Measurements from ENCODE around the gene GRHPR.
A peak's percentile ranks its signal among the peaks of the same experiment; 100 is the strongest.
"Not testable (repeated sequence)": the region's sequence is repeated elsewhere in the genome, so short reads cannot be mapped to it uniquely, and the experiment has no call there.

The GRHPR gene

DNA sequence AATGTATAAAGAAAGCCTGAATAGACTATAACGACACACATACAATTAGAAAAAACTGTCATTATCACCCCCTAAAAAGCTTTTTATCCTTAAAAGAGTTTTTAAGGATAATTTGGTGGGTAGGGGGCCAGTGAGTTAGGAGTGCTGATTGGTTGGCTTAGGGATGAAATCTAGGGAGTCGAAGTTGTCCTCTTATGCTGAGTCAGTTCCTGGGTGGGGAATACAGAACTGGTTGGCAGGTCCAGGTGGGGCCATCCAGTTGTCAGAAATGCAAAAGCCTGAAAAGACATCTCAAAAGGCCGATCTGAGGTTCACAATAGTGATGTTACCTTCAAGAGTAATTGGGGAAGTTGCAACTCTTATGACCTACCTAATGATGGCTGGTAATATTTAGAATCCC, 29.1 kb downstream of the GRHPR start:
- DNase-seq: no peak

DNA sequence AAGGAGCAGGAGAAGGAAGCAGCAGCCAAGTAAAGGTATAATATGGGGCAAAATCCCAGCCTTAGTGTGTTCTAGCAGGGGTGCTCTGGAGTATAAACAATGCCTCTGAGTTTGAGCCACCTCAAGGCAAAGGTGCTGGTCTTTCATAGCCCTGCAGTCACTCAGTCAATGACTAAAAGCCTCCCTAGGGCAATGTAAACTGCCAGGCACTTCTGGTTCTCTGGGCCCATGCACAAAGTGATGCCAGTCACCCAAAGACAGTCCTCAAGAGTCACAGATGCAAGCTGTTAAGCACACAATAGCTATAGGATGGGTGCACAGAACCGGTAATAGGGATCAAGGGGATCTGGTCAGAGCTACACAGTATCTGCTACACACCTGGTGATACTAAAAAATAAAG, 30.1 kb downstream of the GRHPR start:
- no peak for DNase-seq

DNA sequence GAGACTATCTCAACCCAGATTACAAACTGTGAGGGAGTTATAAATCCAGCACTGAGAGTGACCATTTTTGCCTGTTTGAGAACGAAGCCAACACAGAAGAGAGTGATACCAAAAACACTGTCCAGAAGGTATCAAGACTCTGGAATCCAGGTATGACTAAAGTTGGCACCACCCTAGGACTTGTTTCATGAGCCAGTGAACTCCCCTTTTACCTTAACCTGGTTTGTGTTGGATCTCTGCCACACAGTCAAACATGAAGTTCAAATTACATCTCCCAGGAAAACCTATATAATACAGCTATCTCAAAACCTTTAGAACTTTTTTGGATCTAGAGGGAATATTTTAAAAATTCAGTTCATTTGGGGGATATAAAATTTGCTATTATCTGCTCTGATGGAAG, 31.3 kb downstream of the GRHPR start:
- no peak for DNase-seq

DNA sequence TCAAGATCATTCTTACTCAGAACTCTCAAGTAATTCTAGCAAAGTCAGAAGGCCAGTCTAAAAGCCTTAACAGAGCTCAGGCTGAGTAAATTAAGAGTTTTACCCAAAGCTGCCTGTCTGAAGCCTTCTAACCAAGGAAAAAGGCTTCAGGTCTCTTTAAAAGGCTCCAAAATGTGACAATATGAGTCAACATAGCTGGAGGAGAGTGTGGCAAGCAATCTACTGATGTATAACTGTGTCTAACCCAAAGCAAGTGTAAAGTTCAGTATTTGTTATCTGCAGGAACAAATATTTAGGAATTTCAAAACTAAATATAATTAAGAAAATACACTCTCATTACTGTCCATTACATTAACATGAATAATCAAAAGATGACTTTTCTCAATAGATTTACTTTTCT, 31.7 kb downstream of the GRHPR start:
- no peak for DNase-seq

DNA sequence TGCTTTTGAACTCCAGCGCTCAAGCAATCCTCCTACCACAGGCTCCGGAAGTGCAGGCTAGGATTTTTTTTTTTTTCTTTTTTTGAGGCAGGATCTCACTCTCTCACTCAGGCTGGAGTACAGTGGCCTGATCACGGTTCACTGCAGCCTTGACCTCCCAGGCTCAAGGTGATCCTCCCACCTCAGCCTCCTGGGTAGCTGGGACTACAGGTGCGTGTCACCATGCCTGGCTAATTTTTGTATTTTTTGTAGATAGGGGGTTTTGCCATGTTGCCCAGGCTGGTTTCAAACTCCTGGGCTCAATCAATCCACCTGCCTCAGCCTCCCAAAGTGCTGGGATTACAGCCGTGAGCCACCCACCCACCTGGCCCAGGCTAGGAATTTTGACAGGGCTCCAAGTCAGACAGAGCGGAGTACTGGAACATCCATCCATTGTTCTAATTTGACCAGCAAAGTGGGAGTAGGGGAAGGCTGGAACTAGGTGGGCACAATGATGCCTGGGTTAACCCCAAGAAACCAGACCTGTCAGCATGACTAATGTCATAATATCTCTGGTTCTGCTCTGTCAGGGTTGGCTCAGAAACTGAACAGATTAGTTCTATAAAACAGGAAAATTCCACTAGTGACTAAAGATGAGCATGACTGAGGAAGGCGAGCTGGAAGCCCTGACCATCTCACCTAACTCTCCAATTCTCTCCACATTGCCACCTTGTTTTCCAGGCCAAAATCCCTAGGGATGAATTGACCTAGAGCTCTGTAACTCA, 33.6 kb downstream of the GRHPR start:
- DNase-seq: no peak

DNA sequence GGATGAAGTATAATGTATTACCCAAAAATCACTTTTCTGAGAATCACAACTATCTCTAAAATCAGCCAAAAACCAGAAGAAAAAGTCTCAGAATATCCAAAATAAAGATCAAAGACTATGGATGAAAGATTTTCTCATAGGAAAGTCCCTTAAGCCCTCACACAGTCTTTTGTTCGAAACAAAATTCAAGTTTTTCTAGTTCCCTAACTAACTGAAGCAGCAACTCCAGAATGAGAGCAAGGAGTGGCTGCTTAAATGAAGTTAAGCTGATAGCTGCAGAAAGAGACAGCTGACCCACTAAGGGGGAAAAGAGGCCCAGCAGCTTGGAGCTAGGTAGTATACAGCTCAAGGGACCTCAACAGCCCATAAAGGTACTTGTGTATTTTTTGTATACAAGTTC, 34.3 kb downstream of the GRHPR start:
- no peak for DNase-seq

DNA sequence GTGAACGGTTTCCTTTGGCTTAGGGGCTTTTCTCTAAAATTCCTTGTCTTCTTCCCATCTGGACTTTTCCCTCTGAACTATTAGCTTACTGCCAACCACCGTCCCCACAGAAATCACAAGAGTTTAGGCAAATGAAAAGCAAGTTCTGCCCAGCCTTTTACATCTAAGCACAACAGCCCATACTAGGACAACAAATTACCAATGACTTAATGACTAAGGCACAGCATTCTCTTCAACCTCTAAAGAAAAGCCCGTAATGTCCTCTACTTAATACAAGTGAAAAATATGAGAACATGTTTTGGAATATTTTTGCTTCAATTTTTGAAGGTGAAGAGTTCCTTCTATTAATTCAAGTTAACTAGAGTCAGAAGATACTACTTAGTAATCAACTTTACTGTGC, 41.5 kb downstream of the GRHPR start:
- no peak for DNase-seq

DNA sequence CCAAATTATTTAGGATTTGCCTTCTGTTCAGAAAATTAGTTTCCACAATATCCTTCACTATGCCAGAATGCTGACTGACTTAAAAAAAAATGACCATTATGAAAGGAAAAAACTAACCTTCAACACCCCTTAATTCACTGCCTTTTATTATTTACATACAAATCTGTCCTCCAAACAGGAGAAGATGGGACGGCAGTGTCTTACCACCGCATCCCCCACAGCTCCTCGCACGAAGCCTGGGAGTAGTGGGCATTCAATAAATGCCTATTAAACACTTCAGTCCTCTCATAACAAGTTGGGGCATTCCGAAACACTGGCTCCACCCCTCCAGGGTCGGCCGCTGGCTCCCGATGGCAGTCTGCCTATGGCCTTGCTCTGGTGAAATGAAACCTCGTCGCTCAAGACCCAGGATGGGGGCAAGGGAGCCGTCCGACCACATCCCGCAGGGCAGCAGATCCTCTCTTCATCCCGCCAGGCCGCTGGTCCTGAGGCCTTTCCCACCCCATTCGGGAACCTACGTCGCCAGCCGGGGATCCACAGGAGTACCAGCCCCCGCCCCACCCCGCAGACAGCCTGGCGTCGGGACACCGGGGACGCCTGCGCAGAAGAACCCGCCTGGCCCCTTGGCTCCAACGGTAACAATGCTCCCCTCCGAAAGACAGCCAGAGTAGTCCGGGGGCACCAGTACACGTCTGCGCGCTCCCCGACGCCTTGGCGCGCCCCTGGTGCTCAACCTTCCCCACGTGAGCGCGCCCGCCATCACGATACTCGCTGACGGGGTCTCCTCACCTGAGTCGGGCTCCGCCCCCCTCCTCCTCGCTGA, 42.1 kb downstream of the GRHPR start:
- DNase-seq: peak; percentile 88

DNA sequence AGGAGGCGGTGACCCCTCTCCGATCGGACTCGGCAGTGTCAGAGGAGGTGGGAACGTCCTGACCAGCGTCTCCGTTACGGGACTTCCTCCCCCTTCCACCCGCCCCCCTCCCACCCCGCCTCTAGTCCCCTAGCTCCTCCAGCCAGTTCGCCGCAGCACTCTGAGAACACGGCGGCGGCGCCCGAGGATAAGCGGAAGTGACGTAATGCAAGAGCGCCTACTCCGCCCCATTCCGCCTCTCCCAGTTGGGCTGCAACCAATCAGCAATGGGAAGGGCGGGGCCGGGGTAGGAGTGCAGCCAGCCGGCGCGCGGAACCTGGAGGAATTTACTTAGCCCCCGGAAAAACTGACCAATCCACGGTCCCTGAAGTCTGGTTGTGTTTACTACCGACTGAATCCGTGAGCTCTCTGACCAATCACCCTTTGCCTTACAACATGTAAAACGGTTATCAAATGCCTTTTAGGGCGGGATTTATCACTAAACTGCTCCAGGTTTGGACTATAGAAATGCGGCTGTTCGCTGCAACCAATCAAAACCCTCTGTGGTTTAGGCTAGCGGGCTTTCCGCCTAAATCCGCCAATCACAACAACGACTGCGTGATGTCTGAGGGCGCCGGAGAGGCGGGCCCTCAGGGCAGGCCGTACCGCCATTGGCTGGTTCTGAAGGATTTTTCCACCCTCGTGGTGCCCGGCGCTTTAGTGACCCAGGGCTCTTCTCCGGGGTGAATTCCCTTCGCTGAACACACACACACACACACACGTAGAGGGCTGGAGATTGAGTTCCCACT, 42.9 kb downstream of the GRHPR start, which contains the start of gene ZBTB5:
Gene ZBTB5 (minus strand): TSS at position 202 of the 788 bp plus-strand sequence. CDS start 22,899 bp downstream, outside the sequence.
- DNase-seq: peak; percentile 99

DNA sequence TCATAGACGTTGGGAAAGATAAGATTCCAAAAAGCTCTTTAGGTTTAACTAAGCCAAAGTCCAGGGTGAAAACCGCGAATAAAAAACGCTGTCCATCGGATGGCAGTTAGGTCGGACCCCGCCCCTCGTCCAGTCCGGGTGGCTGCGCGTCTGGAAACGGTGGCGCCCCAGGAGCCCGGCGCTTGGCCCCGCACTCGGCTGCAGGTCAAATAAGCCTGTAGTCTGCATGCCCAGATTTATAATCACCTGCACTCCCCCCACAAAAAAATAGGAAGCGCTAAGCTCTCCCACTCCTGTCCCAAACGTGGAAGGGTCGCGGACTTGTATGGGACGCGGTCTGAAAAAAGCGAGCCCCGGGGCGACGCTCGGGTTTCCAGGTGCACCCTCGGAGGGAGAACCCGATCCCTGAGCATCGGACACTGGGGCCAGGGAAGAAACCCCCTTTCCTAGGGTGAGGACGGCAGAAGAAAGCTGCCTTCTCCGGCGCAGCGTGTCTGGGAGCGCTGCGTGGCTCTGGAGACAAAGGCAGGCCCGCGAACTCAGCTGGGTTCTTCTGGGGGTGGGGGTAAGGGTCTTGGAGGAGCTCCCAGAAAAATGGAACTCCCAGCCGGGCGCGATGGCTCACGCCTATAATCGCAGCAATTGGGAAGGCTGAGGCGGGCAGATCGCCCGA, 43.7 kb downstream of the GRHPR start:
- peak; percentile 66 for DNase-seq

DNA sequence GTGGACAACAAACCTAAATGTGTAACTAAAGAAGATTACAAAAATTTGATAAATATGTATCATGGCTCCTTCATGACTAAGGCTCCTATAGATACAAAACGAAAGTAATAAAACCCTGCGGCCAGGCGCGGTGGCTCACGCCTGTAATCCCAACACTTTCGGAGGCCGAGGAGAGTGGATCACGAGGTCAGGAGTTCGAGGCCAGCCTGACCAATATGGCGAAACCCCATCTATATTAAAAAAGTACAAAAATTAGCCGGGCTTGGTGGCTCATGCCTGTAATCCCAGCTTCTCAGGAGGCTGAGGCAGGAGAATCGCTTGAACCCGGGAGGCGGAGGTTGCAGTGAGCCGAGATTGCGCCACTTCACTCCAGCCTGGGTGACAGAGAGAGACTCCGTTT, 45.0 kb downstream of the GRHPR start:
- not testable (repeated sequence) for DNase-seq

DNA sequence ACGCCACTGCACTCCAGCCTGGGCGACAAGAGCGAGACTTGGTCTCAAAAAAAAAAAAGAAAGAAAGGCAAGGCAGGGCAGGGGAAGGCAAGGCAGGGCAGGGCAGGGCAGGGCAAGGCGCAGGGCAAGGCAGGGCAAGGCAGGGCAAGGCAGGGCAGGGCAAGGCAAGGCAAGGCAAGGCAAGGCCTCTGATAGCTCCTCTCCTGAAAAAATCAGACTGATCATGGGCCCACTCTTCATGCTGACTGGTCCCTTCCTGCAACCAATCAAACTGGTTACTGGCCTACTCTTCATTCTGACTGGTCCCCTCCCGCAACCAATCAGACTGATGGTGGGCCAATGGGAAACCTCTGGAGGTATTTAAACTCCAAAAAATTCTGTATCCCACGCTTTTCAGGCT, 46.1 kb downstream of the GRHPR start:
- DNase-seq: no peak

DNA sequence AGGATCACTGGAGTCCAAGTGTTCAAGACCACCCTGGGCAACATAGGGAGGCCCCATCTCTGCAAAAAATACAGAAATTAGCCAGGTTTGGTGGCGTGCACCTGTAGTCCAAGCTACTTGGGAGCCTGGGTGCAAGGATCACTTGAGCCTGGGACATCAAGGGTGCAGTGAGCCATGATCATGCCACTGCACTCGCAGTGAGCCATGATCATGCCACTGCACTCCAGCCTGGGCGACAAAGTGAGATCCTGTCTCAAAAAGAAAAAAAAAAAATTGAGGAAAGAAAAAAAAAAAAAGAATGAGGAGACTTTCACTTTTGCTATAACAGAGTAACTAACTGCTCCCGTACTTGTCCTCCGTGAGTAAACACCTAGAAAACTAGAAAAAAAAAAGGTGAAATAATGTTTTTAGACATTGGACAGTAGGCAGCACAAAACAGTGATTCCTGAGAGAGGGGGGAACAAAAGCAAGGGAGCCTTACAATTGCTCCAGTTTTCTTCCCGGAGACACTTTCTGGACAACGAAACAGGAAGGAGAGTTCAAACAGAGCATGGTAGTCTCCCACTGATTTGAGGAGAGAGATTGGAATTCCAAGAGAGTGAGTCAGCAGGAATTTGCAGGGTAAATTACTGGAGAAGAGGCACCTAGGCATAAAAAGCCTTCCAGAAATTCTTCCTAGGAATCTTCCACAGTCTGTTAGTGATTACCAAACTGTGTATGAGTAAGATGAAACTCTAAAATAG, 49.6 kb downstream of the GRHPR start:
- no peak for DNase-seq

DNA sequence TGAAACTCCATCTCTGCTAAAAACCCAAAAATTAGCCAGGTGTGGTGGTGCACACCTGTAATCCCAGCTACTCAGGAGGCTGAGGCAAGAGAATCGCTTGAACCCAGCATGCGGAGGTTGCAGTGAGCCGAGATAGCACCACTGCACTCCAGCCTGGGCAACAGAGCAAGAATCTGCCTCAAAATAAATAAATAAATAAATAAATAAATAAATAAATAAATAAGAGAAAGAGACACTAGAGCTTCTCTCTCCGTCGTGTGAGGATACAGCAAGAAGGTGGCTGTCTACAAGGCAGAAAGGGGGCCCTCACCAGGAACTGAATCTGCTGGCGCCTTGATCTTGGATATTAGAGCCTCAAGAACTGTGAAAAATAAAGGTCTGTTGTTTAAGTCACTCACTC, 51.5 kb downstream of the GRHPR start:
- peak; percentile 9 for DNase-seq

DNA sequence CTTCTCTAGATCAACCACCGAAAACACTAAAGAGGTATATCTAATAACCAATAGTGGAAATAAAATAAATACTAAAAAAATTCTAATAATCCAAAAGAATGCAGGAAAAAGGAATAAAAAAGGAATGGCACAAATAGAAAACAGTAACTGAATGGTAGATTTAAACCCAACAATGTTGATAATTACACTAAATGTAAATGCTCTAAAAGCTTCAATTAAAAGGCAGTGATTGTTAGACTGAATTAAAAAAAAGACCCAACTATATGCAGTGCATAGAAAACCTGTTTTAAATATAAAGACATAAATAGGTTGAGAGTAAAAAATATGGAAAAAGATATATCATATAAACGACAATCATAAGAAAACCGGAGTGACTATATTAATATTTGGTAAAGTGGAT, 51.9 kb downstream of the GRHPR start:
- DNase-seq: no peak

DNA sequence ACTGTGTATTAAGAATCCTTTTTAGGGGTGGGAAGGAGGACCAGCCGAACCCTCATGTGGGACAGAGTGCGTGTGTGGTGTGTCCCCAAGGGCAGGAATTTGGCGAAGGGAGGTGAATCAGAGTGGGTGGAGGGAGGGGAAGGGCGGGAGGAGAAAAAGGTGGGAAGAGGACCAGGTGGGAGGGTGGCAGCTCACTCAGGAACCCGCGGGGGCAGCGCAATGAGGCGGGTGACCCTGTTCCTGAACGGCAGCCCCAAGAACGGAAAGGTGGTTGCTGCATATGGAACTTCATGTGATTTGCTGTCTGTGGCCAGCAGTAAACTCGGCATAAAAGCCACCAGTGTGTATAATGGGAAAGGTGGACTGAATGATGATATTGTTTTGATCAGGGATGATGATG, 54.4 kb downstream of the GRHPR start:
- peak; percentile 7 for DNase-seq

DNA sequence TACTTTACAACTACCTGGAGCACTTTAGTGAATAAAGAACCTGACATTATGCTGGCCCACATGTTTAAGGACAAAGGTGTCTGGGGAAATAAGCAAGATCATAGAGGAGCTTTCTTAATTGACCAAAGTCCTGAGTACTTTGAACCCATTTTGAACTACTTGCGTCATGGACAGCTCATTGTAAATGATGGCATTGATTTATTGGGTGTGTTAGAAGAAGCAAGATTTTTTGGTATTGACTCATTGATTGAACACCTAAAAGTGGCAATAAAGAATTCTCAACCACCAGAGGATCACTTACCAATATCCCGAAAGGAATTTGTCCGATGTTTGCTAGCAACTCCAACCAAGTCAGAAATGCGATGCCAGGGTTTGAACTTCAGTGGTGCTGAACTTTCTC, 54.9 kb downstream of the GRHPR start:
- not testable (repeated sequence) for DNase-seq

DNA sequence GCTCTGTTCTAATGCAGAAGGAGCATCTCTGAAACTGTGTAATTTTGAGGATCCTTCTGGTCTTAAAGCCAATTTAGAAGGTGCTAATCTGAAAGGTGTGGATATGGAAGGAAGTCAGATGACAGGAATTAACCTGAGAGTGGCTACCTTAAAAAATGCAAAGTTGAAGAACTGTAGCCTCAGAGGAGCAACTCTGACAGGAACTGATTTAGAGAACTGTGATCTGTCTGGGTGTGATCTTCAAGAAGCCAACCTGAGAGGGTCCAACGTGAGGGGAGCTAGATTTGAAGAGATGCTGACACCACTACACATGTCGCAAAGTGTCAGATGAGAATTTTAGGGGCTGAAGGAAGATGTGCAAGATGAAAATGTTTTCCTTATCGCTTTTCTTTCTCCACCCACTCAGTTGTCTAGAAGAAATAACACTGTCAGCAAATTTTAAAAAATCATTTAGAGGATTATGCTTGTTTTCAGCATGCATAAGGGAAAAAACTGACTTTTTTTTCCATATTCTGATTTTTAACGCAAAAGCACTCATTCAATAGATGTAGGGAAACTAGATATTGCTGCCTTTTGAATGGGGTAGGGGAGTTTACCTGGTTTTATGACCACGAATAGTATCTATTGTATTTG, 55.6 kb downstream of the GRHPR start:
- peak; percentile 9 for DNase-seq

DNA sequence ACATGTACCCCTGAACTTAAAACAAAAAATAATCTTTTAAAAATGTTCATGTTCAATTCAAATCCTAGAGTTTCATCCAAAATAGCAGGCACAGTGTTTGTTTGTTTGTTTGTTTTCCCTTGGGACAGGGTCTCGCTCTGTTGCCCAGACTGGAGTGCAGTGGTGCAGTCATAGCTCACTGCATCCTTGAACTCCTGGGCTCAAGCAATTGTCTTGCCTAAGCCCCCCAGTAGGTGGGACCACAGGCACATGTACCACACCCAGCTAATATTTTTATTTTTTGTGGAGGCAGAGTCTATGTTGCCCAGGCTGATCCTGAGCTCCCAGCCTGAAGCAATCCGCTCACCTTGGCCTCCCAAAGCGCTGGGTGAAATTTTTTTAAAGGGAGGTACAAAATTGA, 58.3 kb downstream of the GRHPR start:
- peak; percentile 3 for DNase-seq

DNA sequence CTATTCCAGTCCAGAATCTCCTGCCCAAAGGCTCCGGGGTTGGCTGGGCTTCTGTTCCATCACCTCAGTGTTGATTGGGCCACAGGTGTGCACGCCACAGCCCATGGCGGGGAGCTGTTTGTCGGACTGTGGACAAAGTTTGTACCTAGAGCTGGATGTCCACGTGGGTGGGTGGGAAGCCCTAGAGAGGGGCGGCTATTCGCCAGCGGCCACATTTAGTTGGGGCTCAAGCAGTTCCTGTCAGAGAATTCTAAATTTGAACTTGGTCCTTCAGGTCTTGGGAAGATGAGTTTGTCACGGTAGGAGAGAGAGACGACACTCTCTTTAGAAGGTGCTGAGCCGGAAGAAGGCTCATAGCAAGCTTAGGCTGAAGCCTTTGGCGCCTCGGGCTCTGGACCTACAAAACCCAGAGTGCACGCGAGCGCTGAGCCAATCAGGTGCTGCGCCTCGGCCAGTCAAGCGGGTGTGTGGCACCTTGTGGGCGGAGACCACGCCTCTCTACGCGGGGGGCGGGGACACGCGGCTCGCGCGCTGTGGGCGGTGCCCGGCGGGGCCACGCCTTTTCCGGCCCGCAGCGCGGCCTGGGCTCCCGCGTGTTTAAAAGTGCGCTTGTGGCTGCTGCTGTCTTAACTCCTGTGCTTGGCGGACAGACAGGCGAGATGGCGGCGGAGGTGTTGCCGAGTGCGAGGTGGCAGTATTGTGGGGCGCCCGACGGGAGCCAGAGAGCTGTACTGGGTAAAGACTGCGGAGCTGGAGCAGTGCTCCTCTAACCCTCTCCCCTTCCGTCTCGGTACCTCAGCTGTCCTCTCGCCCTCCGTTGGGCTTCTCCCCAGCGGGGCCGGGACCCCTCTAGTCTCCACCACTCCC, 63.1 kb downstream of the GRHPR start, which contains the start of gene POLR1E:
Gene POLR1E (plus strand): TSS at position 560 of the 867 bp plus-strand sequence. CDS start 100 bp downstream, at position 660.
- peak; percentile 92 for DNase-seq

Measured in right forelimb (tissue), 1 donor.